CD8-positive, alpha-beta memory T cell (primary cell): Measurements from ENCODE around the gene MICAL3. TPM values are rescaled to one million over a fixed set of nuclear protein-coding genes. Genes with fewer than 3 reads are reported as not detected.

Experiments used
- CTCF ChIA-PET: fragments of 350-600 bp; sonication (Branson Sonifier 250); formaldehyde crosslinking; loops from one replicate; lab custom pipeline; 2021; ENCODE audit warnings: antibody characterized with exemption; lab: Charles Lee
- POLR2A ChIA-PET: fragments of 350-600 bp; sonication (Branson Sonifier 250); formaldehyde crosslinking; loops from one replicate; lab custom pipeline; 2021; ENCODE audit warnings: antibody characterized with exemption; lab: Charles Lee
- DNase-seq, 5 donors: peaks; one replicate each; pipeline versions ENCODE4 v3.0.0 to v3.0.0-alpha.2; 2020 to 2022; ENCODE audit warnings: mixed read lengths in 1 of 5
- H3K27ac ChIP-seq: one replicate; pipeline ENCODE4 v1.7.0; 2013; ENCODE audit warnings: low read depth, mild to moderate bottlenecking, low read length, moderate library complexity
- H3K27me3 ChIP-seq: 2 replicates; pipeline ENCODE4 v1.7.0; 2013; ENCODE audit warnings: low read length, mild to moderate bottlenecking; ENCODE audit not compliant: insufficient read depth, poor library complexity, severe bottlenecking
- H3K36me3 ChIP-seq: 2 replicates; pipeline ENCODE4 v1.7.0; 2013; ENCODE audit warnings: mild to moderate bottlenecking, low read length, moderate library complexity; ENCODE audit not compliant: insufficient read depth
- H3K4me1 ChIP-seq: 2 replicates; pipeline ENCODE4 v1.7.0; 2013; ENCODE audit warnings: mild to moderate bottlenecking, low read length, moderate library complexity; ENCODE audit not compliant: insufficient read depth
- H3K4me3 ChIP-seq: 2 replicates; pipeline ENCODE4 v1.7.0; 2013; ENCODE audit warnings: mild to moderate bottlenecking, low read length
- H3K9me3 ChIP-seq: 2 replicates; pipeline ENCODE4 v1.7.0; 2013; ENCODE audit warnings: mild to moderate bottlenecking, low read length
- H3K27ac Mint-ChIP-seq, 8 donors: one replicate each; pipeline ENCODE4 v1.8.0; 2020 to 2021; ENCODE audit warnings: mixed read lengths in 8 of 8, mild to moderate bottlenecking in 6 of 8, inconsistent platforms in 3 of 8, moderate library complexity in 3 of 8
- H3K27me3 Mint-ChIP-seq, 2 donors: one replicate each; pipeline ENCODE4 v1.8.0; 2020 to 2021; ENCODE audit warnings: mixed read lengths in 2 of 2, mild to moderate bottlenecking in 1 of 2, moderate library complexity in 1 of 2
- H3K36me3 Mint-ChIP-seq, 3 donors: one replicate each; pipeline ENCODE4 v1.8.0; 2020 to 2021; ENCODE audit warnings: mixed read lengths in 3 of 3, inconsistent platforms in 1 of 3, mild to moderate bottlenecking in 1 of 3
- H3K4me1 Mint-ChIP-seq, 3 donors: one replicate each; pipeline ENCODE4 v1.8.0; 2020 to 2021; ENCODE audit warnings: mixed read lengths in 3 of 3, inconsistent platforms in 1 of 3, mild to moderate bottlenecking in 1 of 3
- H3K4me3 Mint-ChIP-seq, 7 donors: one replicate each; pipeline ENCODE4 v1.8.0; 2020 to 2021; ENCODE audit warnings: mixed read lengths in 7 of 7, mild to moderate bottlenecking in 6 of 7, moderate library complexity in 4 of 7, inconsistent platforms in 2 of 7
- H3K9me3 Mint-ChIP-seq, 5 donors: one replicate each; pipeline ENCODE4 v1.8.0; 2020 to 2022; ENCODE audit warnings: mixed read lengths in 5 of 5, mild to moderate bottlenecking in 3 of 5, moderate library complexity in 2 of 5, inconsistent platforms in 1 of 5
- polyA plus RNA-seq: library from polyadenylated mRNA; unstranded; fragments of 300-500 nt; fragmentation: Illumina TruSeq; gene quantifications from one replicate; pipeline ENCODE4 v1.2.3, GENCODE V29; 2021
- total RNA-seq, 2 experiments: library from RNA; stranded (reverse); gene quantifications; one replicate each; pipeline ENCODE4 v1.2.3, GENCODE V29; 2021

Gene MICAL3
- total and polyA plus RNA-seq, 3 experiments from 2014 or later: 1.7 to 51.9 (median 51.7) TPM

DNA sequence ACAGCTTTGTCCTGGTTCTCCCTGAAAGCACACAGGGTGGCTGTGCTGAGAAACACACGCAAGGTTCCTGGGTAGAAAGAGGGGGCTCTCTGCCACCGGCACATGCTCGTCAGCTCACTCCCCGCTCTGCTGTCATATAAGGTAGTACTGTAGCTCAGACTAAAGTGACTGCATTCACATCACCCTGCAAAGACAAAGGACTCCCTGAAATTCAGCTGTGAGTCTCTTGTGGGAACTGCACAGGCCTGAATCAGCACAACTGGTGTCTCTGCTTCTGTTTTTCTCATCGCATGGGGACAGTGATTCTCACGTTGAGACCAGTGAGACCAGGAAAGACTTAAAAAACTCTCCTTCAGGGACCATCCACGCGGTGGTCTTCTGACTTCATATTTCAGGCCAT is 126.0 kb downstream of the MICAL3 start:
- ChIA-PET CTCF (no interaction called here), POLR2A (no interaction called here)
- H3K27me3 Mint-ChIP-seq: peaks cover 0 to 2% of the 10 kb centered on the region in 2 donors
- H3K9me3 Mint-ChIP-seq: no peaks in the 10 kb centered on the region
- no peaks in the 10 kb centered on the region for H3K9me3 ChIP-seq
- peak overlapping the region in 2 of 8 donors; percentile 34 to 48 for H3K27ac Mint-ChIP-seq
- no peak for DNase-seq
- H3K4me1 Mint-ChIP-seq: no peaks in the 10 kb centered on the region
- no peaks in the 10 kb centered on the region for H3K4me1 ChIP-seq
- H3K4me3 ChIP-seq: no peak overlapping the region
- H3K36me3 Mint-ChIP-seq: peaks cover 0 to 85% (median 14%) of the 10 kb centered on the region in 3 donors
- H3K27ac ChIP-seq: no peak overlapping the region
- no peaks in the 10 kb centered on the region for H3K27me3 ChIP-seq
- H3K4me3 Mint-ChIP-seq: no peak overlapping the region
- no peaks in the 10 kb centered on the region for H3K36me3 ChIP-seq

DNA sequence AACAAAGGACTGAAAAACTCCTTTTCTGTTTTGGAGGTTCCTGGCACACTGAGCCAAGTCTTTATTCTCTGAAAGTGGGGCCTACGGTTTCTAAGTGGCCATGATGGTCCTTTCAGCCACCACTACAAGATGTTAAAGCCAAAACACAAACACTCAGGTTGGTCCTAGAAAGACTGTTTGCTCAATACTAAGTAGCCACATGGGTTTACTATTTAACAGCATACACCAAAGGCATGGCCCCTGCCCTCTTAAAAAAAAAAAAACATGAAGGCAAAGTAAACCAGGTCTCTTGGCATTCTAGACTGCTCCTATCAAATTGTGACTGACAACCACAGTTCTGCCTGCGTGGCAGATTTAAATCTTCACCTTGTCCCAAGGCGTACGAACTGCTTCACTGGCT is 126.5 kb downstream of the MICAL3 start:
- no peaks in the 10 kb centered on the region for H3K4me1 Mint-ChIP-seq
- POLR2A ChIA-PET: no interaction called here

GRCh38 chr22:17897426-17897825 is 126.9 kb downstream of the MICAL3 start:
- Mint-ChIP-seq H3K27ac (peak overlapping the region in 1 of 8 donors; percentile 42), H3K9me3 (no peaks in the 10 kb centered on the region), H3K4me3 (no peak overlapping the region), H3K27me3 (peaks cover 0 to 5% of the 10 kb centered on the region in 2 donors), H3K4me1 (no peaks in the 10 kb centered on the region), H3K36me3 (peaks cover 0 to 86% (median 21%) of the 10 kb centered on the region in 3 donors)
- Histone ChIP-seq H3K36me3 (no peaks in the 10 kb centered on the region), H3K9me3 (no peaks in the 10 kb centered on the region), H3K4me1 (no peaks in the 10 kb centered on the region), H3K27me3 (no peaks in the 10 kb centered on the region), H3K4me3 (no peak overlapping the region), H3K27ac (no peak overlapping the region)
- CTCF ChIA-PET: no interaction called here
- no peak for DNase-seq
- POLR2A ChIA-PET: no interaction called here

More for the DNA sequence above, 126.5 kb downstream of the MICAL3 start:
- Mint-ChIP-seq H3K36me3 (peaks cover 0 to 85% (median 17%) of the 10 kb centered on the region in 3 donors), H3K9me3 (no peaks in the 10 kb centered on the region), H3K4me3 (no peak overlapping the region), H3K27me3 (peaks cover 0 to 5% of the 10 kb centered on the region in 2 donors), H3K27ac (no peak overlapping the region)
- no peak overlapping the region for H3K27ac ChIP-seq
- no peaks in the 10 kb centered on the region for H3K36me3 ChIP-seq
- no peak overlapping the region for H3K4me3 ChIP-seq
- H3K4me1 ChIP-seq: no peaks in the 10 kb centered on the region
- H3K27me3 ChIP-seq: no peaks in the 10 kb centered on the region
- no peak for DNase-seq
- no peaks in the 10 kb centered on the region for H3K9me3 ChIP-seq
- CTCF ChIA-PET: no interaction called here

GRCh38 chr22:17896586-17896985 is 127.8 kb downstream of the MICAL3 start:
- H3K4me3 Mint-ChIP-seq: no peak overlapping the region
- peaks cover 0 to 5% of the 10 kb centered on the region in 2 donors for H3K27me3 Mint-ChIP-seq
- Histone ChIP-seq H3K9me3 (no peaks in the 10 kb centered on the region), H3K36me3 (no peaks in the 10 kb centered on the region), H3K27me3 (no peaks in the 10 kb centered on the region), H3K27ac (no peak overlapping the region), H3K4me1 (no peaks in the 10 kb centered on the region), H3K4me3 (no peak overlapping the region)
- no peak overlapping the region for H3K27ac Mint-ChIP-seq
- H3K36me3 Mint-ChIP-seq: peaks cover 0 to 80% (median 22%) of the 10 kb centered on the region in 3 donors
- H3K9me3 Mint-ChIP-seq: no peaks in the 10 kb centered on the region
- H3K4me1 Mint-ChIP-seq: no peaks in the 10 kb centered on the region
- no peak for DNase-seq
- POLR2A ChIA-PET: no interaction called here
- CTCF ChIA-PET: no interaction called here

DNA sequence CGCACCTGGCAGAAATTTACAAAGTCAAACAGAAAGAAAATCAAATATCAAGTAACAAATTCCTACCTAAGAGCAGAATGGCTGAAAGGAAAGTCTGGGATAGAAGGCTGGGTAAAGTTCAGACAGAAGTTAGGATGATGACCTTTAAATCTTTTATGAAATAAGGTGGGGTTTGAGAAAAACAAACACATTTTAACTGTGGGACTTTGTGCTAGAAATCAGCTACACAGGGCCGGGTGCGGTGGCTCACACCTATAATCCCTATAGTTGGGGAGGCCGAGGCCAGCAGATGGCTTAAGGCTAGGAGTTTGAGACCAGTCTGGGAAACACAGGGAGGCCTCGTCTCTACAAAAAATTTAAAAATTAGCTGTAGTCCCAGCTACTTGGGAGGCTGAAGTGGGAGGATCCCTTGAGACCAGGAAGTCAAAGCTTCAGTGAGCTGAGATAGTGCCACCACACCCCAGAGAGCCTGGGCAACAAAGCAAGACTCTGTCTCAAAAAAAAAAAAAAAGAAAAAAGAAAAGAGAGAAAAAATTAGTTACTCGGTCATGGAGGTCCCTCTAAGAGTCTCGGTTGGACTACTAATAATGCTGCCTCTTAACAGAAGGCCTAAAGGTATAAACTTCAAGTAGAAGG is 130.3 kb downstream of the MICAL3 start:
- ChIA-PET CTCF (no interaction called here), POLR2A (no interaction called here)
- no peaks in the 10 kb centered on the region for H3K9me3 ChIP-seq
- Mint-ChIP-seq H3K4me3 (no peak overlapping the region), H3K27me3 (peaks cover 0 to 3% of the 10 kb centered on the region in 2 donors), H3K4me1 (no peaks in the 10 kb centered on the region), H3K27ac (no peak overlapping the region), H3K36me3 (peaks cover 0 to 76% (median 25%) of the 10 kb centered on the region in 3 donors), H3K9me3 (no peaks in the 10 kb centered on the region)
- H3K4me3 ChIP-seq: no peak overlapping the region
- H3K36me3 ChIP-seq: no peaks in the 10 kb centered on the region
- H3K27me3 ChIP-seq: no peaks in the 10 kb centered on the region
- H3K4me1 ChIP-seq: no peaks in the 10 kb centered on the region
- no peak overlapping the region for H3K27ac ChIP-seq
- no peak for DNase-seq

DNA sequence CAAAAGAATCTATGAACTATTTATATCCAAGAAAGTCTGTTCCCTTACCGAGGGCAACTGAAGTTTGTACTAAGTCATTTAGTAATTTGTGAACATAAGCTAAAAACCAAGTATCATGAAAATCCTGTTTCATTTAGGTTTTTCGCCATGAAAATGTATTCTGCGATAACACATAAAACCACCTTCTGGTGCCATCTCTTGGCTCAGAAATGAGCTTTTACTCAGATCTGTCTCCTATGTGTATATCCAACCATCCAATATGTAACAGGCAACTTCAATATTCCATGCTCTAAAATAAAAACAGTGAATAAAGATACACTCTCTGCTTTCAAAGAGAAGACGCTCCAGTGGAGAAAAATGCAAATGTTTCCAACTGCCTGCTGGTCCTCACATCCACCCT is 132.0 kb downstream of the MICAL3 start:
- H3K4me1 Mint-ChIP-seq: no peaks in the 10 kb centered on the region
- H3K27ac Mint-ChIP-seq: no peak overlapping the region
- peaks cover 0 to 3% of the 10 kb centered on the region in 2 donors for H3K27me3 Mint-ChIP-seq
- DNase-seq: no peak
- no peak overlapping the region for H3K4me3 Mint-ChIP-seq
- Histone ChIP-seq H3K4me3 (no peak overlapping the region), H3K27ac (no peak overlapping the region), H3K27me3 (no peaks in the 10 kb centered on the region), H3K4me1 (no peaks in the 10 kb centered on the region), H3K36me3 (no peaks in the 10 kb centered on the region), H3K9me3 (no peaks in the 10 kb centered on the region)
- H3K36me3 Mint-ChIP-seq: peaks cover 0 to 80% (median 18%) of the 10 kb centered on the region in 3 donors
- POLR2A ChIA-PET: no interaction called here
- H3K9me3 Mint-ChIP-seq: no peaks in the 10 kb centered on the region
- CTCF ChIA-PET: interaction anchor here (1.1 to 1.8 kb wide), 2 partner anchors 26 to 62 kb away, joined by 3 to 6 read pairs; no protein-coding TSS in a partner anchor

GRCh38 chr22:17891481-17892167 is 132.7 kb downstream of the MICAL3 start:
- Histone ChIP-seq H3K9me3 (no peaks in the 10 kb centered on the region), H3K36me3 (no peaks in the 10 kb centered on the region), H3K4me1 (no peaks in the 10 kb centered on the region), H3K27me3 (no peaks in the 10 kb centered on the region), H3K4me3 (no peak overlapping the region), H3K27ac (no peak overlapping the region)
- Mint-ChIP-seq H3K27me3 (peaks cover 0 to 3% of the 10 kb centered on the region in 2 donors), H3K27ac (peak overlapping the region in 2 of 8 donors; percentile 20 to 26), H3K4me1 (no peaks in the 10 kb centered on the region), H3K4me3 (no peak overlapping the region), H3K36me3 (peaks cover 0 to 82% (median 17%) of the 10 kb centered on the region in 3 donors), H3K9me3 (no peaks in the 10 kb centered on the region)
- POLR2A ChIA-PET: no interaction called here
- DNase-seq: no peak
- CTCF ChIA-PET: interaction anchor here (1.1 to 1.8 kb wide), 2 partner anchors 27 to 61 kb away, joined by 3 to 6 read pairs; no protein-coding TSS in a partner anchor

GRCh38 chr22:17890892-17891291 is 133.5 kb downstream of the MICAL3 start:
- DNase-seq: no peak
- peaks cover 0 to 78% (median 17%) of the 10 kb centered on the region in 3 donors for H3K36me3 Mint-ChIP-seq
- H3K4me1 Mint-ChIP-seq: no peaks in the 10 kb centered on the region
- Histone ChIP-seq H3K4me1 (no peaks in the 10 kb centered on the region), H3K9me3 (no peaks in the 10 kb centered on the region), H3K4me3 (no peak overlapping the region), H3K36me3 (no peaks in the 10 kb centered on the region), H3K27ac (no peak overlapping the region), H3K27me3 (no peaks in the 10 kb centered on the region)
- CTCF ChIA-PET: interaction anchor here (1.8 kb wide), 1 partner anchor 27 kb away, joined by 6 read pairs; no protein-coding TSS in a partner anchor
- H3K27ac Mint-ChIP-seq: no peak overlapping the region
- H3K9me3 Mint-ChIP-seq: no peaks in the 10 kb centered on the region
- H3K4me3 Mint-ChIP-seq: no peak overlapping the region
- POLR2A ChIA-PET: no interaction called here
- H3K27me3 Mint-ChIP-seq: peaks cover 0 to 3% of the 10 kb centered on the region in 2 donors
